Left renal pelvis (tissue), 4 donors: ENCODE data around the gene ME3. TPM values are rescaled to one million over a fixed set of nuclear protein-coding genes. Genes with fewer than 3 reads are reported as not detected.

ENCODE experiments used
- DNase-seq, 4 donors: peaks; one replicate each; pipeline ENCODE4 v3.0.0-alpha.2; 2013; ENCODE audit warnings: low read depth in 4 of 4, low spot score in 3 of 4
- polyA plus RNA-seq, 4 donors: library from polyadenylated mRNA; unstranded; fragments of 120-200 nt; gene quantifications; one replicate each; pipeline ENCODE4 v1.2.1, GENCODE V29; 2013; ENCODE audit not compliant: insufficient read length in 4 of 4

Gene ME3
- polyA plus RNA-seq, 4 donors = 12.6 to 35.2 (median 29.3) TPM

- no peak for DNase-seq
These were observed 174.6 kb downstream of the ME3 start for GRCh38 chr11:86497836-86498235.

DNA sequence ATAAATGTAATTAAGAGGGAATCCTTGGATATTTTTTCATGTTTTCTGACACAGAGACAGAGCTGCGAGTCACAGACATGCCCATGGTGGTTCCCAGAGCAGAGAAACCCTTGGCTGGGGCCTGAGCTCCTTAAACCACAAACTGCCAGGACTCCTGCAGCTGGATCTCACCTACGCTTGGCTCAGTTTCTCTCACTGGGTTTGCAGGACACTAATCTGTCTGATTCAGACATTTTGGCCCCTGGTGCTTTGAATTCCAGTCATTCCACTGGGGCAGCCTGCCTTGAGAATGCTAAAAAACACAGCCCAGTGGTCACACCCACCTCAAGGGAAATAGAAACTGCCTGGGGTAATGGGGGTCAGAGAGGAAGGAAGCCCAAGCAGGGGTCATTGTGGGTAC is 175.1 kb downstream of the ME3 start:
- DNase-seq = no peak

DNA sequence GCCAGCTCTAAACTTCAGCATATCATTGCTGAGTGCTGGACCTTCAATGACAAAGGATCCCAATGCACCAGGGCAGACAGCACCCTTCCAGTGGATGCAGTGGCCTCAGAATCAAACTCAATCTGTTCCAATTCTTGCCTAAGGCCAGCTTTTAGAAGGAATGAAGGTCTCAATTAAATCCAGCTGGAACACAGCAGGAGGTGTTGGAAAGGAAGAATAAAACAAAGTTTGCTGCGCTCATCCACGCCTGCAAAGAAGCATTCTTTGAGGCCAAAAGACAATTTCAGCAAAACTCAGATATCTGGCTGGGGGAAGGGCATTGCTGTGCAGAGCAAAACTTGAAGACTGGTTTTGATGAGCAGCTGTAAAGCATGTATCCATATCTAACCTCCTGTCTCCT is 177.1 kb downstream of the ME3 start:
- no peak for DNase-seq

DNA sequence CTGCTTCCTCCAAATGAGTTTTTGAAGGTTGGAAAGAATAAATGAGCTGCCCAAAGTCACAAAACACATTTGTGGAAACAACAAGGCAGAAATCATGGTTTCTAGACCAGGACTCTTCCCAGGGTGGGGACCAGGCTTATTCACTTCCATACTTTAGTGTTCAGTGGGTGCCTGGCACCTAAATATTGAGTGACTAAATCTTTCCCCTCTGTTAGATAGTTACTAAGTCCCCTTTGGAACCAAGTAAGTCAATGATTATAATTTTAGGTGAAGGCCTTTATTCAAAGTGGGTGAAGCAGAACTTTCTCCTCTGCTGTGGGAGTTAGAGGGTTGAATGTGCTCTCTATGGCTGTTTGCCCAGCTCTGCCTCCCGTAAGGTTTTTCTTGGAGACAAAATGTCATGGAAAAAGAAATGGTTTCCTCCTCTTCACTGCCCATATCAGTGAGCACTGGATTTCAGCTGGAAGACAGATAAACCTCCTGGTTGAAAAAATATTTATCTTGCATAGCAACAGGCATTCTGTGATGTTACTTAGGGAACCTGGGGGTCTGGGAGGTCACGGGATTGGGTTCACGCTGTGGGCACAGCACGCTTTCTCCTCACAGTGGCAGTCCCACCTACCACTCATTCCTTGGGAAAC is 179.9 kb downstream of the ME3 start:
- DNase-seq = no peak

DNA sequence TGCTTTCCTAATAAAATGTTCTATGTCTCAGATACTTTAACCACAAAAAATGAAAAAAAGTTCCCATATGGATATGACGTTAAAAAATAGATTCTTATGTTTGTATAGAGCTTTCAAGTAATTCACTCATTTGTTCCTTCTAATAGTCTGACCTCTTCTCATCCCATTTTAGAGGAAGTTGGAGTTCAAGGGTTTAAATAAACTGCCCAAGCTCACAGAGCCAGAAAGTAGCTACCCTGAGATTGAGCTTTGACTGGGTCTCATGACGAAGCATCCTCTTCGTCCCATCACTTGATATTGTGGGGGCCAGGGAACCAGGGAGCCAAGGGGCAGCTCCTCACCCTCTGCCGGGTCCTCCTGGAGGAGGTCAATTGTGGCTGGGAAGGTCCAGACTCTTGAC is 181.4 kb downstream of the ME3 start:
- DNase-seq = no peak

DNA sequence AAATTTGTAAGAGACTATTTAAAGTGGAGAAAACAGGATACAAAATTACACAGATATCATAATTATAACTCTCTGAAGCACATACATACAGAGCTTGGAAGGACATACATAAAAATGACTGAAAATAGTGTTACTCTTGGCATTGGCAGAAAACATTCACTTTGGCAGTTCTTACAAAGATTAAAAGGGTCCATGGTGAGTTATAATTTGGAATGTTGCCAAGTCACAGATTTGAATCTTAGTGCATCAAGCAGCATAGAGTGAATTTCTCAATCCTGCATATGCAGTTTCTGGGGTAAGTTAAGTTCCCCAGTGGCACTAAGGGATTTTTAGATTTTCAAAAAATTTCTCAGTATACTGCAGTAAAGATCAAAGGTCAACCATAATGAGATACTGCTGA is 181.8 kb downstream of the ME3 start:
- no peak for DNase-seq

- no peak for DNase-seq
These were observed 183.0 kb downstream of the ME3 start for GRCh38 chr11:86489442-86489841.

DNA sequence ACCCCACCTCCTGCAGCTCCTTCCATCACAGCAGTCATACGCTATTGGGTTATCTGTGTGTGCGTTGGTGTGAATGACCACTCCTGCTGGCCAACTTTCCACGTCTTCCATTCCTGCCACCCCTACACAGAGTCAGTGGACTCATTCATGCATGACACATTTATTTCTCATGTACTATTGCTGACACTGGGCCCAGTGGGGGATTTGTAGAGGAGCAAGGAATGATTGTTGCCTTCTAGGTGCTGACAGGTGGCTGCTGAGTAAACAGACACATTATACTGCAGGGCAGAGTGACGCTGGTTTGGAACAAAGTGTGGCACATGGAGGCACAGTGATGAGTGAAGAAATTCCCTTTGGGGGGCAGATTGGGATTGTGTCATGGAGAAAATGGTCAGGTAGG is 183.9 kb downstream of the ME3 start:
- no peak for DNase-seq

GRCh38 chr11:86487671-86488070 is 184.7 kb downstream of the ME3 start:
- no peak for DNase-seq

- no peak for DNase-seq
These were observed 186.0 kb downstream of the ME3 start for GRCh38 chr11:86486261-86487030.

DNA sequence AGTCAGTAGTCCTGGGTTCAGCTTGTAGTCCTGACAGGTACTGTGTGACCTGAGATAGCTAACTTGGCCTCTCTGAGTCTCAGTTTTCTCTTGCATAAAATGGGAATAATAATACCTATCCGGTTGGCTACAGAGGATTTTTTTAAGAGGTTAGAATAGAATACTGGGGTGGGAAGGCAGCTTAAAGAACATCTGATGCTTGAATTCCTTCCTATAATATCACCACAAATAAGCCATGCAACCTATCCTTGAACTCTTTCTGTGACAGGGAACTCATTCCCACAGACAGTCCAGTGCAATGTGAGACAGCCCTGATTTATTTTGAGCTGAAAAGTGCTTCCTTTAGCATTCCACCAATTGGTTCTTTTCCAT is 187.6 kb downstream of the ME3 start:
- no peak for DNase-seq

- no peak for DNase-seq
These were observed 188.2 kb downstream of the ME3 start for GRCh38 chr11:86483940-86484794.

DNA sequence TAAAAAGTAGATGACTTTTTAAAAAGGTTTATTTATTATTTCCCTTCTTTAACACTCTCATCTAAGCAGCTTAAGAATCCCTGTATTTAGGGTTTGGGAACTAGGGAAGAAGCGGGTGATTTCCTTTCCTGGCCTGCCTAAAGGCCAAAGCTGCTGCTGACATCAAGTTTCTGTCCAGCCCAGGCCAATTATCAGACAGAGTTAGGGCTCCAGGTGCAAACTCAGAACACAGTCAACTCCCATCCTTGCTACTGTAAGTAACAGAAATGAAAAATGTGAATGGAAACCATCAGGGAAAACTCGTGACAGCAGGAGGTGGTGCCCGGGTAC is 188.8 kb downstream of the ME3 start:
- no peak for DNase-seq

GRCh38 chr11:86482692-86483091 is 189.7 kb downstream of the ME3 start:
- DNase-seq = no peak

- DNase-seq = no peak
These were observed 191.0 kb downstream of the ME3 start for GRCh38 chr11:86481399-86481798.

- DNase-seq = no peak
These were observed 194.1 kb downstream of the ME3 start for GRCh38 chr11:86478348-86478747.

DNA sequence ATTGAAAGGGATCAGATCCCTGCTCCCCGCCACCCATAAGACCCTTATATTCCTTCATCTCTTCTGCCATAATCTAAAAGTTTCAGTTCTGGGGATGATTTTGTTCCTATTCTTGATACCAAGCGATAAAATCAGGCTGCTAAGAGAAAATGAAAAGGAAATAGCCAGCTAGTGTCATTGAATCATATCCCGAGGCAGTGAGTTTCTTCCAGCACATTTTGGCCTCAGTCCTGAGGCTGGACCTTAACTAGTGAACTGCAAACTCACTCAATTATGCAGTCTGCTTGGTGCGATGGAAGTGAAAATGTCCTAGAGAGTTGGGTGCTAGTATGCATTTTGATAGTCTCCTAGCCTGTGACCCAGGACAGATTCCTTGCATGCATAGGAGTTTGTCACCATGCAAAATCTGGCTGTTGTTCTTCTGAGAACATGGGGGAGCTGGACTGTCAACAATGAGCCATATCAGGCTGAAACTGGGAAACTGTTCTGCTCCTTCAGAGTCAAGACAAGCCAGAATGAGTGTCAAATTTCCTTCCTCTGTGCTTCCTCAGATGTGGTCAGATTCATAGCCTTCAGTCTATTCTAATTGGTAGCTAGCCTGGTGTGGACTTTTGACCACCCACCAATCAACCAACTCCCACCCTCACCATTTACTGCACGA is 194.8 kb downstream of the ME3 start:
- DNase-seq = peak; percentile 34 to 50 (median 40)

DNA sequence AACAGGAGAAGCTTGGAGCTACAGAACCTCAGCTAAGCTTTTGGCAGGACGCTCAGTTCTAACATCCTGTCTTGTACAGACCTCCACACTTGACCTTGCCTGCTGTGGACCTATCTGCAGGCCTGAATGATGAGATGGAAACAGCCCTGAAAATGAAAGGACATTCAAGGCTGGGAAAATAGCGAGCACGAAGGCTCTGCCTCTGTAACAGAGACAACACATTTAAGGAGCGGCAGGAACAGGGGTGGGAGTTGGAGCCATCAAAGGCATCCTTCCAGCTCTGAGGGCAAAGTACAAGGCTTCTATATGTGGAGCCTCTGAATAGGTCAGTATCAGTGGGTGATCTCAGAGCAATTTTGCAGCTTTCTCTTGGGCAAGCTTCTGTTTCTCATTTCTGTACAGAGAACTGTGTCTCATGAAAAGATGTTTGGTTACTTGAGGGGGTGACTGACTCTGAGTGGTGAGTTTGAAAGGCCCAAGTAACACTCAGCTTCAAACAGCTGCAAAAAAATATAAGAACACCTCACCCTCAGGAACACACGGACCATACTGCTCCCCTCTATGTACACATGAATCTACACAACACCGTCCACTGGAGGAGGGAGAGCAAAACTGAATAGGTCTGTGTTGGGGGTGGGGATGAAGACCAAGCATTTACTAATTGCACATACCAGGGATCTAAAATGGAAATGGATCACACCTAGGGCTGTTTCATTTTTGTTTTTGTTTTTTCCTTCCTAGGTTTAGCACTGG is 196.1 kb downstream of the ME3 start:
- DNase-seq = no peak

- no peak for DNase-seq
These were observed 197.4 kb downstream of the ME3 start for GRCh38 chr11:86475027-86475426.

GRCh38 chr11:86473991-86474833 is 198.2 kb downstream of the ME3 start:
- DNase-seq = no peak
